Measurements from ENCODE around the gene GALNT17.

DNA sequence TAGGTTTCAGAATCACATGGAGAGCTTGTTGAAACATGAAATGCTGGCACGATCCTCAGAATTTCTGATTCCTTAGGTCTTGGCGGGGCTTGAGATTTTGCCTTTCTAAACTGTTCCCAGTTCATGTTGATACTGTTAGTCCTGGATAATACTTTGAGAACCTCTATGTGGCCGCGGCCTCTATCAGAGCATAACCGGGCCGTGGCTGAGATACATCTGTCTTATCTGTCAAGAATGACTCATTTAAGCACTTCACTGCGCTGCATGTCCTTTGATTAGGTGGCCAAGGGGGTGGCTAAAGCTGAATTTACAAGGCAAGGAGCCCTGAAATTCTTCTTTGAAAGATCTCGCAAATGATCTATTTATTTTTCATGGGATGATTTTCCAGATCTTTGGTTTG lies 66.9 kb downstream of the GALNT17 start:
- TF ChIP-seq, protein P1, sequence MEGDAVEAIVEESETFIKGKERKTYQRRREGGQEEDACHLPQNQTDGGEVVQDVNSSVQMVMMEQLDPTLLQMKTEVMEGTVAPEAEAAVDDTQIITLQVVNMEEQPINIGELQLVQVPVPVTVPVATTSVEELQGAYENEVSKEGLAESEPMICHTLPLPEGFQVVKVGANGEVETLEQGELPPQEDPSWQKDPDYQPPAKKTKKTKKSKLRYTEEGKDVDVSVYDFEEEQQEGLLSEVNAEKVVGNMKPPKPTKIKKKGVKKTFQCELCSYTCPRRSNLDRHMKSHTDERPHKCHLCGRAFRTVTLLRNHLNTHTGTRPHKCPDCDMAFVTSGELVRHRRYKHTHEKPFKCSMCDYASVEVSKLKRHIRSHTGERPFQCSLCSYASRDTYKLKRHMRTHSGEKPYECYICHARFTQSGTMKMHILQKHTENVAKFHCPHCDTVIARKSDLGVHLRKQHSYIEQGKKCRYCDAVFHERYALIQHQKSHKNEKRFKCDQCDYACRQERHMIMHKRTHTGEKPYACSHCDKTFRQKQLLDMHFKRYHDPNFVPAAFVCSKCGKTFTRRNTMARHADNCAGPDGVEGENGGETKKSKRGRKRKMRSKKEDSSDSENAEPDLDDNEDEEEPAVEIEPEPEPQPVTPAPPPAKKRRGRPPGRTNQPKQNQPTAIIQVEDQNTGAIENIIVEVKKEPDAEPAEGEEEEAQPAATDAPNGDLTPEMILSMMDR (IDR thresholded peaks at IDR 0.05; ENCODE audit: borderline replicate concordance, extremely low read depth, low read length, poor library complexity, severe bottlenecking), result no peak
- no peak for TF ChIP-seq EZH2 (IDR thresholded peaks at IDR 0.05; ENCODE audit: borderline replicate concordance, low read depth, low read length, severe bottlenecking)

Data from DND-41 (cell line).